Endothelial cell of umbilical vein (primary cell): ENCODE results near the gene RPP40. TPM values are rescaled to one million over a fixed set of nuclear protein-coding genes. Genes with fewer than 3 reads are reported as not detected.
A peak's percentile ranks its signal among the peaks of the same experiment; 100 is the strongest.

Experiments used
- BruUV-seq: library from RNA; stranded (reverse); fragments of 400-500 nt; replicated peaks from 2 replicates; lab custom pipeline; 2021; lab: Mats Ljungman, UMichigan
- CTCF ChIA-PET: fragments of 300-600, 350-600 bp; sonication (Branson Sonifier 250); formaldehyde crosslinking; loops from one replicate; lab custom pipeline; 2021; ENCODE audit warnings: antibody characterized with exemption, inconsistent platforms; lab: Charles Lee
- POLR2A ChIA-PET: fragments of 300-600, 350-600 bp; sonication (Branson Sonifier 250); formaldehyde crosslinking; loops from one replicate; lab custom pipeline; 2021; ENCODE audit warnings: antibody characterized with exemption, inconsistent platforms; lab: Charles Lee
- DNase-seq: peaks from one replicate; pipeline ENCODE4 v3.0.0-alpha.2; 2011; ENCODE audit warnings: low read depth, low spot score
- FAIRE-seq: peaks from 2 replicates; lab custom pipeline; 2011; peaks lifted over from hg19 to GRCh38; lab: Jason Lieb, UNC
- H2AFZ ChIP-seq: 2 replicates; pipeline ENCODE4 v1.6.0; 2012; ENCODE audit warnings: low read depth, low read length, control low read depth, inconsistent platforms
- H3K27ac ChIP-seq: 2 replicates; pipeline ENCODE4 v1.5.1; 2011; ENCODE audit warnings: low read depth, mild to moderate bottlenecking, control low read depth, low read length, moderate library complexity; ENCODE audit not compliant: insufficient read depth
- H3K27me3 ChIP-seq, 2 experiments: 2 replicates each; pipeline versions ENCODE4 v1.6.0 to v1.6.1; 2011; ENCODE audit warnings: low read length in 2 of 2, mixed read lengths in 1 of 2; ENCODE audit not compliant: control insufficient read depth in 2 of 2, insufficient read depth in 2 of 2
- H3K36me3 ChIP-seq, 2 experiments: 2 replicates in 1 of 2; 3 replicates in 1 of 2; pipeline ENCODE4 v1.5.1; 2011; ENCODE audit warnings: low read length in 2 of 2, mild to moderate bottlenecking in 1 of 2, moderate library complexity in 1 of 2; ENCODE audit not compliant: control insufficient read depth in 2 of 2, insufficient read depth in 2 of 2; ENCODE audit errors: extremely low read depth in 1 of 2
- H3K4me1 ChIP-seq: 3 replicates; pipeline ENCODE4 v1.5.1; 2011; ENCODE audit warnings: mild to moderate bottlenecking, low read length; ENCODE audit not compliant: control insufficient read depth, insufficient read depth; ENCODE audit errors: extremely low read depth
- H3K4me2 ChIP-seq: 2 replicates; pipeline ENCODE4 v1.6.1; 2011; ENCODE audit warnings: low read length, control low read depth, mixed read lengths; ENCODE audit not compliant: insufficient read depth
- H3K4me3 ChIP-seq, 3 experiments: fragments of 200-600 bp in 1 of 3; sonication (generic), shearing (Covaris generic) in 1 of 3; replicated peaks in 1 of 3; 2 replicates each; pipeline ENCODE4 v1.5.1; 2011 to 2016; ENCODE audit warnings: control low read depth in 3 of 3, low read length in 3 of 3, mild to moderate bottlenecking in 2 of 3, inconsistent platforms in 1 of 3, low read depth in 1 of 3, moderate library complexity in 1 of 3; ENCODE audit not compliant: insufficient read depth in 1 of 3
- H3K79me2 ChIP-seq: 2 replicates; pipeline ENCODE4 v1.6.0; 2012; ENCODE audit warnings: low read length, inconsistent platforms; ENCODE audit not compliant: control insufficient read depth, insufficient read depth
- H3K9ac ChIP-seq: replicated peaks from 2 replicates; pipeline ENCODE3; 2011; ENCODE audit warnings: low read length, control low read depth; ENCODE audit not compliant: insufficient read depth; ENCODE audit errors: extremely low read depth
- H3K9me1 ChIP-seq: replicated peaks from 3 replicates; pipeline ENCODE4 v1.6.0; 2011; ENCODE audit warnings: mild to moderate bottlenecking, low read length; ENCODE audit not compliant: control insufficient read depth, insufficient read depth; ENCODE audit errors: extremely low read depth
- H3K9me3 ChIP-seq: replicated peaks from 2 replicates; pipeline ENCODE4 v1.5.1; 2012; ENCODE audit warnings: low read length, inconsistent platforms; ENCODE audit not compliant: control insufficient read depth, insufficient read depth
- H4K20me1 ChIP-seq: replicated peaks from 2 replicates; pipeline ENCODE3; 2011; ENCODE audit warnings: mild to moderate bottlenecking, low read length; ENCODE audit not compliant: control insufficient read depth, insufficient read depth; ENCODE audit errors: extremely low read depth
- EZH2 ChIP-seq: IDR thresholded peaks from 2 replicates; pipeline ENCODE4 v1.6.1; 2012; ENCODE audit warnings: borderline replicate concordance, low read depth, mild to moderate bottlenecking, moderate library complexity, low read length, inconsistent platforms; ENCODE audit not compliant: severe bottlenecking
- FOS ChIP-seq: IDR thresholded peaks from 2 replicates; pipeline ENCODE4 v1.6.1; 2011; ENCODE audit warnings: mild to moderate bottlenecking, low read length, moderate library complexity, borderline replicate concordance; ENCODE audit not compliant: insufficient read depth
- GATA2 ChIP-seq: IDR thresholded peaks from 2 replicates; pipeline ENCODE4 v1.7.0; 2011; ENCODE audit warnings: low read depth, mild to moderate bottlenecking, moderate library complexity, mixed read lengths, low read length; ENCODE audit not compliant: insufficient read length, insufficient read depth
- JUN ChIP-seq: IDR thresholded peaks from 2 replicates; pipeline ENCODE4 v1.6.1; 2011; ENCODE audit warnings: borderline replicate concordance, low read depth; ENCODE audit not compliant: insufficient read length, insufficient read depth
- MAX ChIP-seq: IDR thresholded peaks from 2 replicates; pipeline ENCODE4 v1.6.1; 2011; ENCODE audit not compliant: insufficient read depth, insufficient read length
- MYC ChIP-seq: IDR thresholded peaks from one replicate; pipeline ENCODE4 v1.6.1; 2011; ENCODE audit warnings: mild to moderate bottlenecking, low read depth, low read length
- POLR2A ChIP-seq: IDR thresholded peaks from 2 replicates; pipeline ENCODE4 v1.6.1; 2012; ENCODE audit warnings: low read depth, mild to moderate bottlenecking, control low read depth, low read length
- POLR2AphosphoS5 ChIP-seq: IDR thresholded peaks from 2 replicates; pipeline ENCODE4 v1.6.1; 2012; ENCODE audit warnings: low read depth, mild to moderate bottlenecking, control low read depth, low read length, moderate library complexity; ENCODE audit not compliant: insufficient read depth
- dilution Hi-C: fragments of 300-500 bp; cut with MboI; formaldehyde crosslinking; loops from one replicate; pipeline ENCODE4 v1.15.0; 2019; ENCODE audit warnings: low sequenced_read_pairs; ENCODE audit not compliant: extremely low pct_ligation_motif_present
- intact Hi-C: fragments of 100-400 bp; cut with micrococcal nuclease; formaldehyde crosslinking; loops from one replicate; pipeline ENCODE4 v1.10.0; 2022
- polyA plus RNA-seq, 4 experiments: library from polyadenylated mRNA; depleted of rRNA in 3 of 4; stranded (reverse) in 3 of 4; unstranded in 1 of 4; fragments of >200 nt; gene quantifications; 2 replicates each; pipeline versions ENCODE4 v1.2.1 to v1.2.3, GENCODE V29; 2011 to 2012; ENCODE audit warnings: missing spikeins in 1 of 4
- total RNA-seq: library from RNA; stranded (reverse); gene quantifications from 2 replicates; pipeline ENCODE4 v1.2.3, GENCODE V29; 2021

Gene RPP40
- total and polyA plus RNA-seq, 2 donors (not counting 3 experiments of a cell fraction or from before 2014, with no cell fraction given) = 10.2 to 15.3 TPM

- Histone ChIP-seq H2AFZ (no peak overlapping the region), H3K9me1 (no peaks in the 10 kb centered on the region), H4K20me1 (no peaks in the 10 kb centered on the region), H3K4me3 (no peak overlapping the region), H3K9me3 (no peaks in the 10 kb centered on the region), H3K27me3 (no peaks in the 10 kb centered on the region), H3K4me2 (no peak overlapping the region), H3K27ac (no peak overlapping the region), H3K79me2 (no peaks in the 10 kb centered on the region), H3K36me3 (no peaks in the 10 kb centered on the region), H3K9ac (no peak overlapping the region), H3K4me1 (peaks cover 9% of the 10 kb centered on the region)
- DNase-seq = no peak
- dilution Hi-C loops = no loop called here
- ChIA-PET POLR2A (interaction anchor here (0.6 kb wide), 1 partner anchor 134 kb away, joined by 9 read pairs; no protein-coding TSS in a partner anchor), CTCF (interaction anchor here (2.2 to 4.4 kb wide), 2 partner anchors 11 to 17 kb away, joined by 10 to 37 read pairs; partner anchors contain the start of gene RPP40)
- intact Hi-C loops = no loop called here
- FAIRE-seq = no peak
- no TSS peak for BruUV-seq
- no peak for TF ChIP-seq POLR2AphosphoS5
These were observed 10.3 kb upstream of the RPP40 start for GRCh38 chr6:5014072-5014561.

- POLR2A ChIA-PET = interaction anchor here (0.7 kb wide), 1 partner anchor 9 kb away, joined by 4 read pairs; the partner anchor contains the start of gene RPP40
- intact Hi-C loops = loop anchor here (1.0 kb wide), 1 partner anchor 8 kb away; the partner anchor contains the start of gene RPP40
- Histone ChIP-seq H3K4me1 (peaks cover 9% of the 10 kb centered on the region), H3K4me3 (no peak overlapping the region), H3K9me1 (no peaks in the 10 kb centered on the region), H3K9ac (peak overlapping the region; percentile 12), H2AFZ (peak overlapping the region; percentile 59), H3K4me2 (peak overlapping the region; percentile 54), H3K27ac (peak overlapping the region; percentile 34), H3K79me2 (no peaks in the 10 kb centered on the region), H3K36me3 (no peaks in the 10 kb centered on the region), H4K20me1 (no peaks in the 10 kb centered on the region), H3K27me3 (no peaks in the 10 kb centered on the region), H3K9me3 (no peaks in the 10 kb centered on the region)
- CTCF ChIA-PET = interaction anchor here (0.9 to 4.4 kb wide), 3 partner anchors 8 to 18 kb away, joined by 3 to 37 read pairs (median 10); partner anchors contain the start of gene RPP40
- FAIRE-seq (peak; percentile 96), DNase-seq (peak; percentile 89)
- dilution Hi-C loops = no loop called here
- TF ChIP-seq MYC = no peak
- no peak for TF ChIP-seq EZH2
- peak; percentile 43 for TF ChIP-seq GATA2
- TF ChIP-seq POLR2A = no peak
- no peak for TF ChIP-seq POLR2AphosphoS5
- TF ChIP-seq MAX = no peak
- no peak for TF ChIP-seq JUN
- peak; percentile 38 for TF ChIP-seq FOS
- no TSS peak for BruUV-seq
These were observed 8.7 kb upstream of the RPP40 start for GRCh38 chr6:5012519-5012918.
